IPS DF 6.9 (cell line): Measurements from ENCODE around the gene SMIM44.
"Not testable (repeated sequence)": the region's sequence is repeated elsewhere in the genome, so short reads cannot be mapped to it uniquely, and the experiment has no call there.

Experiments used
- DNase-seq: peaks from one replicate; pipeline ENCODE4 v3.0.0-alpha.2; 2013; ENCODE audit warnings: low read depth, low spot score
- H3K27ac ChIP-seq: one replicate; pipeline ENCODE4 v1.5.1; 2013; ENCODE audit warnings: low read length, control low read depth
- H3K27me3 ChIP-seq: 2 replicates; pipeline ENCODE4 v1.6.1; 2013; ENCODE audit warnings: mild to moderate bottlenecking, low read length; ENCODE audit not compliant: control insufficient read depth, insufficient read depth
- H3K36me3 ChIP-seq: 2 replicates; pipeline ENCODE4 v1.6.1; 2013; ENCODE audit warnings: low read length; ENCODE audit not compliant: control insufficient read depth, insufficient read depth
- H3K4me1 ChIP-seq: 2 replicates; pipeline ENCODE4 v1.6.1; 2013; ENCODE audit warnings: low read length; ENCODE audit not compliant: control insufficient read depth, insufficient read depth
- H3K4me3 ChIP-seq: 2 replicates; pipeline ENCODE4 v1.5.1; 2013; ENCODE audit warnings: mild to moderate bottlenecking, low read length
- H3K9me3 ChIP-seq: 2 replicates; pipeline ENCODE4 v1.6.1; 2013; ENCODE audit warnings: low read length, inconsistent platforms; ENCODE audit not compliant: control insufficient read depth, insufficient read depth
- WGBS: extraction: QIAGEN DNeasy Blood & Tissue Kit; methylation state at CpG from one replicate; pipeline ENCODE4 v1.1.7; 2013; ENCODE audit warnings: mixed read lengths, missing lambda C conversion rate; ENCODE audit not compliant: insufficient read length, insufficient coverage; 5-methylcytosine and 5-hydroxymethylcytosine counted together

Gene SMIM44

DNA sequence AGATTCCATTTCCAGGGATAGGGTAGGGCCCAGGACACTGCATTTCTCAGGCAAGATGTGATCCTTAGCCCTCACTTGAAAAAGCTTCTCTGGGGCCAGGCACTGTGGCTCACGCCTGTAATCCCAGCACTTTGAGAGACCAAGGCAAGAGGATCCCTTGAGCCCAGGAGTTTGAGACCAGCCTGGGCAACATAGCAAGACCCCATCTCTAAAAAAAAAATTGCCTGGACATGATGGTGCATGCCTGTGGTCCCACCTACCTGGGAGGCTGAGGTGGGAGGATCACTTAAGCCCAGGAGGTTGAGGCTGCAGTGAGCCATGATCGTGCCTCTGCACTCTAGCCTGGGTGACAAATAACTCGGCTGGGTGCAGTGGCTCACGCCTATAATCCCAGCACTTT is 36.6 kb downstream of the SMIM44 start:
- DNase-seq, H3K27me3 ChIP-seq, H3K4me3 ChIP-seq, H3K27ac ChIP-seq, H3K4me1 ChIP-seq, H3K36me3 ChIP-seq, H3K9me3 ChIP-seq: not testable (repeated sequence)
- no CpG with 5 or more reads among the region's 4 CpGs for WGBS

DNA sequence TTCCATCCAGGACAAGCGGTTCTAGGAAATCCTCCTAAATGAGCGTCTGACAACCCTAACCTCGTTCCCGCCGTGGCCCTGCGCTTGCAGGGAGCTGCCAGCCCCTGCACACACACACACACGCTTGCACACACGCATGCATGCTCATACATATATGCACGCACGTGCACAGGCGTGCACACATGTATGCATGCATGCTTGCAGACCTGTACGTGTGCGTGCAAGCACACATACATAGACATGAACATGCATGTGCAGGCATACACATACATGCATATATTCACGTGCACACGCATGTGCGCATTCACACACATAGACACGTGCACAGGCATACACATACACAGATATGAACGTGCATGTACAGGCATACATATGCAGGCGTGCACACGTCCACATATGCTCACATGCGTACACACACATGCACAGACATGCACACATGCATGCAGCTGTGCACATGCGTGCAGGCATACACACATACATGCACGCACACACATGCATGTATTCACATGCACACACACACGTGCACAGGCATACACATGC is 38.5 kb downstream of the SMIM44 start:
- DNase-seq: no peak
- H3K4me1 ChIP-seq: peaks cover 3% of the 10 kb centered on the region
- no CpG with 5 or more reads among the region's 24 CpGs for WGBS
- no peak overlapping the region for H3K27ac ChIP-seq
- H3K4me3 ChIP-seq: no peak overlapping the region
- H3K36me3 ChIP-seq: no peaks in the 10 kb centered on the region
- H3K9me3 ChIP-seq: no peaks in the 10 kb centered on the region
- no peaks in the 10 kb centered on the region for H3K27me3 ChIP-seq

DNA sequence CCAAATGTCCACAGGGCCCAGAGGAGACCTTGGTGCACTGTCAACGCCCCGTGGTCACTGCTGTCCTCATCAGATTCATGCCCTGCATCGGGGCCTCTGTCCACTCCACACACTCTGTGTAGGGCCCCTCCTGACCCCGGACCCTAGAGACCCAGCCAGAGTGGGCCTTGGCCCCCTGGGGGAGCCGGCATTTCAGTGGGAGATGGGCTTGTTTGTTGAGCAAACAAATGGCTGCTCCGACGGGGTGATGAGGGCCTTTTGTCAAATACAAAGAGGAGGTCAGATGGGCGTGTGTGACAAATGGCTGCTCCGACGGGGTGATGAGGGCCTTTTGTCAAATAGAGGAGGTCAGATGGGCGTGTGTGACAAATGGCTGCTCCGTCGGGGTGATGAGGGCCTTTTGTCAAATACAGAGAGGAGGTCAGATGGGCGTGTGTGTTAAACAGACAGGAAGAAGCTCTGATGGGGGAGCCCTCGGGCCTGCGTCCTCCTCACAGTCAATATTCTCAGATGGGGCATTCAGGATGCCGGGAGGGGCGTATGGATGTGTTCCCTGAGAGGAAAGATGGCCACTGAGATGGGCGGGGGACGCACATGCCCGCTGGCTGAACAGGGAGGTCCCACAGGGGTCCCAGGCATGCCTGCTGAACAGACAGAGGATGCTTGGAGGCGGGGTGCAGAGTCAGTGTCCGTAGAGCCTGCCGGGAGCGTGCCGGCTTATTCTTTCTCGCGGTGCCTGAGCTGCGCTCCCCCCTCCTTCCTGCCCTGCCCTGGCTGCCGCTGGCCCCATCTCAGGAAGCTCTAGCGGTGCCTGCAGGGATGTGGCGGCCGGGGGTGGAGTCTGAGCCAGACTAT is 39.2 kb downstream of the SMIM44 start:
- Histone ChIP-seq H3K9me3 (no peaks in the 10 kb centered on the region), H3K27me3 (no peaks in the 10 kb centered on the region), H3K4me1 (peaks cover 3% of the 10 kb centered on the region), H3K36me3 (no peaks in the 10 kb centered on the region), H3K27ac (no peak overlapping the region), H3K4me3 (no peak overlapping the region; the same call in 1 of the 2 replicates)
- no peak for DNase-seq
- WGBS: no CpG with 5 or more reads among the region's 33 CpGs

DNA sequence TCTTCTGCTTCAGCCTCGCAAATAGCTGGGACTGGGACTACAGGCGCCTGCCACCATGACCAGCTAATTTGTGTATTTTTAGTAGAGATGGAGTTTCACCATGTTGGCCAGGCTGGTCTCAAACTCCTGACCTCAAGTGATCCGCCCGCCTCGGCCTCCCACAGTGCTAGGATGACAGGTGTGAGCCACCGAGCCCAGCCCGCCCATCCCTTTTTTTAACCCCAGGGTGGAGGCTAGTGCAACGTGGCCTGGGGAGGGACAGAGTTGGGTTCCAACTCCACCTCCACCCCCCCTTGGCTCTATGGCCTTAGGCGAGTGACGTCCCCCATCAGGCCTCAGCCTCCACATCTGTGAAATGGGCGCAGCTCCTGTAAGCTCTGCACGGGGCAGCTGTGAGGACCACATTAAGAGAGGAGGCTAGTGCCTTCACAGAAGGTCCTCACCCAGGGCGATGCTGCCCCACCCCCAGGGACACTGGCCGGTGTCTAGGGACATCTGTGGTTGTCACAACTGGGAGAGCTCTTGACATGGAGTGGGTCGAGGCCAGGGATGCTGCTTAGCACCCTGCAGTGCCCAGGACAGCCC is 40.7 kb downstream of the SMIM44 start:
- Histone ChIP-seq H3K27ac (no peak overlapping the region), H3K4me3 (no peak overlapping the region), H3K4me1 (peaks cover 3% of the 10 kb centered on the region), H3K36me3 (no peaks in the 10 kb centered on the region), H3K9me3 (no peaks in the 10 kb centered on the region), H3K27me3 (no peaks in the 10 kb centered on the region)
- WGBS: no CpG with 5 or more reads among the region's 15 CpGs
- DNase-seq: no peak

DNA sequence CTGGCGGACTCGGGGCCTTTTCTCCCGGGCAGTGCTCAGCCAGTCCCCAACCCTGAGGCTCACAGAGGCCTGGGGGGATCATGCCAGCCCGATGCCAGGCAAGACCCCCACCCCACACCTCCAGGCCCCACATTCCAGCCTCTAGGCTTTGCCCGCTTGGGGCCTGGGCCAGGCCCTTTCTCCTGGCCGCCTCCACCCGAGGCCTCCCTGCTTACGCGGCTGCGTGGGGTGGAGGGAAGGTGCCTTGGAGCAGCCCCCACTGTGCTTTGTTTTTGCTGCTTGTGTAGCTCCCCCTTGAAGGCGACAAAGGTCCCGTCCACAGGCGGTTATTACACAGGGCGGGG is 41.3 kb downstream of the SMIM44 start:
- H3K27ac ChIP-seq: no peak overlapping the region
- H3K9me3 ChIP-seq: no peaks in the 10 kb centered on the region
- no peak for DNase-seq
- H3K4me3 ChIP-seq: no peak overlapping the region
- H3K36me3 ChIP-seq: no peaks in the 10 kb centered on the region
- peaks cover 3% of the 10 kb centered on the region for H3K4me1 ChIP-seq
- WGBS: no CpG with 5 or more reads among the region's 14 CpGs
- no peaks in the 10 kb centered on the region for H3K27me3 ChIP-seq

DNA sequence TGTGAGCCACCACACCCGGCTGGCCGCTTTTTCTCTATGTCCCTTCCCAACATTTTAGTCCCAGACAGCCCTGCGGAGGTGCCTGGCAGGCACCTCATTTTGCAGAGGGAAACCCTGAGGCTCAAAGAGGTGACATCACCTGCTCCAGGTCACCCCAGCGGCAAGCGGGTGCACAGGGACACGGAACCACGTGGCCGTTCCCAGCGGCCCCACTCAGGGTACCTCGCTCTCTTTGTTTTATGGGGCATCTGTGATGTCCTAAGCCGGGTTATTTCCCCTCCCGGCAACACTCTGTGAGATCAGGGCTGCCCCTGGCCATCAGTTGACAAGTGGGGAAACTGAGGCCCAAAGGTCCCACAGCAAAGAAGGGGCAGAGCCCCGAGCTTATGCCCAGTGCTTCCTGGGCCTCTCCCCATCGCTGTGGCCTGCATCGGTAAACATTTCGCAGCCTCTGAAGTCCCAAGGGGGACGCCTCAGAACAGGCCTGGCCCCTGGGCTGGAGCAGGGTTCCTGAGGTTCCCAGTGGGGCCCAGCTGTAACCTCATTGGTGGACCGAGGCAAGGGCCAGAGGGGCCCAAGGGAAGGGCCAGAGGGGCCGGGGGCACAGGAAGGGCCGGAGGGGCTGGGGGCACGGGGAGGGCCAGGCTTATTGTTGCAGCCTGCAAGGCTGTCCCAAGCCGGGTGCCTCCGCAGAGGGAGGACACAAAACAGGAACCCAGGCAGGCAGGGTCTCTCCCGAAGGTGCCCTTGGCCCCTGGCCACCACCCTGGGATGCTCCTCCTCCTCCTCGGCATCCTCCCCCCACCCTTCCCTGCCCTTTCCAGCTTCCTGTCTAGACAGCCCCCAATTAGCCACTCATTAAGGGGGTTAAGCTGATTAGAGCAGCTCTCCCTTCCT is 41.9 kb downstream of the SMIM44 start:
- Histone ChIP-seq H3K4me3 (no peak overlapping the region), H3K4me1 (peaks cover 3% of the 10 kb centered on the region), H3K27ac (no peak overlapping the region), H3K9me3 (no peaks in the 10 kb centered on the region), H3K36me3 (no peaks in the 10 kb centered on the region), H3K27me3 (no peaks in the 10 kb centered on the region)
- no CpG with 5 or more reads among the region's 25 CpGs for WGBS
- DNase-seq: no peak

DNA sequence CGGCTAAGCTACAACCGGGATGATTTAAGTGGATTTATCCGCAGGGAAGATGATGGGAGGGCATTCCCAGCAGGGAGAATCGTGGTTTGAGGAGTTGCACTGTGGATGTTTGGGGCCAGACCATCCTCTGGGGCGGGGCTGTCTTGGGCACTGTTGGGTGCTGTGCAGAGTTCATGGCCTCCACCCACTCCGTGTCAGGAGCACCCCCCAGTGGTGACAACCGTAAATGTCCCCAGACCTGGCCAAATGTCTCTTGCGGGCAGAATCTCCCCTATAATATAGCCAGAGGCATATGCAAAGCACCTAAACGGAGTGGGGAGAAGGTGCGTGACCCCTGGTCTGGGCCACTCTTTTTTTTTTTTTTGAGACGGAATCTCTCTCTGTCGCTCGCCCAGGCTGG is 43.2 kb downstream of the SMIM44 start:
- no peak for DNase-seq
- Histone ChIP-seq H3K27ac (no peak overlapping the region), H3K36me3 (no peaks in the 10 kb centered on the region), H3K9me3 (no peaks in the 10 kb centered on the region), H3K4me3 (no peak overlapping the region), H3K4me1 (peaks cover 3% of the 10 kb centered on the region), H3K27me3 (no peaks in the 10 kb centered on the region)
- WGBS: no CpG with 5 or more reads among the region's 13 CpGs

DNA sequence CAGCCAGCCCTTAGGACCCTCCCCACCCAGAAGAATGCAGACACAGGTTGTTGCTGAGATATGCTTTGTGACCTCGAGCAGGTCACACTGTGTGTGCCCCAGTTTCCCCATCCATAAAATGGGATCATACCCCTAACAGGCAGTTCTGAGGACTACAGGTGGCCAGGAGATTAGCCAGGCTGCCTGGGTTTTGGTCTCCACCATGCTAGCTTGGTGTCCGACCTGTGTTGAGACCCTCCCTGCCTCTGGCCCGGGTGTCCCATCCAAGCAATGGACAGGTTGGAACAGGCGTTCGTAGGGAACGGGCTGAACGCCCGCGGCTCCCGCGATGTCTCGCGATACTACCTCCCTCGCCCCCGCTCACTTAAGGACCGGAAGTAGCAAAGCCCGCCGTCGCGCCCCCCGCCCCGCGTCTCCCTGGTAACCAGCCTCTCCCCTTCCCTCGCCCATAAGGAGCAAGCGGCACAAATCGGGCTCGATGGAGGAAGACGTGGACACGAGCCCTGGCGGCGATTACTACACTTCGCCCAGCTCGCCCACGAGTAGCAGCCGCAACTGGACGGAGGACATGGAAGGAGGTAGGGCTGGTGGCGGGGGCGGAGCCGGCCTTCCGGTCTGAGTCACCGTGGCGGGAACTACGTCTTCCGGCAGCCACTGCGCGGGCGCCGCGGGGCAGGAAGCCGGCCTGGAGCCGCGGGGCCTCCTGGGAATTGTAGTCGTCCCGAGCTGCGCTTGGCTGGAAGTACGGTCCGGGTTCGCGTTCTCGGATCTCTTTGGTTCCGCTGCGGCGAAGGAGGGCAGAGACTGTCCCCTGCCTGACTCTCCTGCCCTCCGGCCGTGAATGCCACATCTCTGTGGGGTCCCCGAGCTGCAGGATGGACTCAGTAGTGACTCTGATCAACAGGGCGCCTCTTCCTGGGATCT is 48.3 kb downstream of the SMIM44 start:
- H3K27ac ChIP-seq: no peak overlapping the region
- no peaks in the 10 kb centered on the region for H3K36me3 ChIP-seq
- no peaks in the 10 kb centered on the region for H3K27me3 ChIP-seq
- no peaks in the 10 kb centered on the region for H3K9me3 ChIP-seq
- no CpG with 5 or more reads among the region's 67 CpGs for WGBS
- 0 out of 2 replicates have a peak, but pooled peaks cover 2% of the 10 kb centered on the region for H3K4me1 ChIP-seq
- DNase-seq: peak; percentile 92
- peak overlapping the region; percentile 97 for H3K4me3 ChIP-seq

DNA sequence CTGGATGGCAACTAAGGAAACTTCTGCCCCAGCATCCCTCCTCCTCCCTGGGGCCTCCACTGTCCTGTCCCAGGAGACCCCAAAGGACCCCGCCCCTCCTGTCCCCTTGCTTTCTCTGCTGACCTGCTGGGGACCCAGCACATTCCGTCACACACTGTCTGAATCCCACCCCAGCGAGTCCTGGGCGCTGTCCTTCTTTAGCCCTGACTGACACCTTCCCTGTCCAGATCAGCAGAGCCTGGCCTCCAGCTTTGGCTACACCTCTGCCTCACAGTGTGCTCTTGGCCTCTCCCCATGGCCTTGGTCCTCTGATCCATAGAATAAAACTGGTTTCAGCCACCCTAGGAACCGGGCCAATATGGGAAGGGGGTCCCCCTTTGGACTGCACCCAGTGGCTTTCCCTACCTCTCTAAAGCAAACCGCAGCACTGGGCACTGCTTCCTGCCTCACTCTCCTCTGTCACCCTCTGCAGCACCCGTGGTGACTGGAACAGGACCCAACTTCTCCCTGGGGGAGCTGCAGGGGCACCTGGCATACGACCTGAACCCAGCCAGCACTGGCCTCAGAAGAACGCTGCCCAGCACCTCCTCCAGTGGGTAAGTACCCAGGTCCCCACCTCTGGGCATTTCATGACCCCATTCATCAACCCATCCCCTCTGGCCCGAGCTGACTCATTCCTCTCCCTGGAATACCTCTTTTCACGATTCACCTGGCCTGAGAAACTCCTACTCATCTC is 49.3 kb downstream of the SMIM44 start:
- WGBS: no CpG with 5 or more reads among the region's 11 CpGs
- Histone ChIP-seq H3K9me3 (no peaks in the 10 kb centered on the region), H3K4me3 (no peak overlapping the region)

More for the DNA sequence above, 49.3 kb downstream of the SMIM44 start:
- no peak for DNase-seq
- H3K27me3 ChIP-seq: no peaks in the 10 kb centered on the region
- H3K36me3 ChIP-seq: no peaks in the 10 kb centered on the region
- no peak overlapping the region for H3K27ac ChIP-seq
- H3K4me1 ChIP-seq: 0 out of 2 replicates have a peak, but pooled peaks cover 3% of the 10 kb centered on the region
